Measurements from ENCODE around the gene SRP14.

GRCh38 chr15:40010686-40011085 lies 28.3 kb downstream of the SRP14 start:
- TF ChIP-seq CTCF (IDR thresholded peaks at IDR 0.05; ENCODE audit: insufficient read depth, low read depth, low read length), result no peak
- no peak for TF ChIP-seq EZH2 (IDR thresholded peaks at IDR 0.05; ENCODE audit: insufficient read depth, low read length)
